OCI-LY3 (cell line): ENCODE results near the gene PRKAR1B.

Source experiments
- EZH2phosphoT487 ChIP-seq: fragments of 200-600 bp; shearing (Covaris generic); IDR thresholded peaks from 2 replicates; pipeline ENCODE4 v1.6.1; 2018; ENCODE audit warnings: antibody characterized with exemption, mixed run types, low read depth
- TF ChIP-seq, protein P1 (sequence below): fragments of 200-600, 300-600 bp; sonication (generic); IDR thresholded peaks from 2 replicates; pipeline ENCODE4 v1.5.1; 2014; ENCODE audit warnings: antibody characterized with exemption, low read length, low read depth

DNA sequence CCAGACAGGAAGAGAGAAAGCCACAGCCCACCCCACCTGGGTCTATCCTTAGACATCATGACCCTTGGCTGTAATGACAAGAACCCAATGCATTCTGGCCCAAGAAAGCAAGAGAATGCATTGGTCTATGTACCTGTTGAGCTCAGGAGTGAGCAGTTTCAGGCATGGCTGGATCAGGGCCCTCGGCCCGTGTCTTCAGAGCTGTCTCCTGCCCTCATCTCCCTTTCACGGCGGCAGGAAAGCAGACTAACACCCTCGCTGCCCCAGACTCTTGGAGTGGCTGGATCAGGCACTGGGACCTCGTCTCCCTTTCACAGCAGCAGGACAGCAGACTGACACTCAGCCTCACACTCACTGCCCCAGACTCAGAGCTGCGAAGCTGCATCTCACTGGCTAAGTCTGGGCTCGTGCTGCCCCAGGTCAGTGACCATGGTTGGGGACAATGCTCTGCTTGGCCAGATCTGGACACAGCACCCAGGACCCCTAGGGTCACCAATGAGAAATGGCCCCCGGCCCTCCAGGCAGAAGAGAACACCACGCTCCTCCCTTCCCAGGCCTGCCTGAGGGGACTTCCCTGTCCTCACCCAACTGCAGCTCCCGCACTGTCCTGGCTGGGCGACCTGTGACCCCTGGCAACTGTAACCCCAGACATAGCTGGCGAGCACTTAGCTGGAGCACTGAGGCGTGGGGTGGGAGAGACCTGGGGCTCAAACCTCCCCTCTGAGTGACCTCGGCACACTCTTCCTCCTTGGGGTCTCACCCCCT lies 194.5 kb downstream of the PRKAR1B start:
- TF ChIP-seq, protein P1, sequence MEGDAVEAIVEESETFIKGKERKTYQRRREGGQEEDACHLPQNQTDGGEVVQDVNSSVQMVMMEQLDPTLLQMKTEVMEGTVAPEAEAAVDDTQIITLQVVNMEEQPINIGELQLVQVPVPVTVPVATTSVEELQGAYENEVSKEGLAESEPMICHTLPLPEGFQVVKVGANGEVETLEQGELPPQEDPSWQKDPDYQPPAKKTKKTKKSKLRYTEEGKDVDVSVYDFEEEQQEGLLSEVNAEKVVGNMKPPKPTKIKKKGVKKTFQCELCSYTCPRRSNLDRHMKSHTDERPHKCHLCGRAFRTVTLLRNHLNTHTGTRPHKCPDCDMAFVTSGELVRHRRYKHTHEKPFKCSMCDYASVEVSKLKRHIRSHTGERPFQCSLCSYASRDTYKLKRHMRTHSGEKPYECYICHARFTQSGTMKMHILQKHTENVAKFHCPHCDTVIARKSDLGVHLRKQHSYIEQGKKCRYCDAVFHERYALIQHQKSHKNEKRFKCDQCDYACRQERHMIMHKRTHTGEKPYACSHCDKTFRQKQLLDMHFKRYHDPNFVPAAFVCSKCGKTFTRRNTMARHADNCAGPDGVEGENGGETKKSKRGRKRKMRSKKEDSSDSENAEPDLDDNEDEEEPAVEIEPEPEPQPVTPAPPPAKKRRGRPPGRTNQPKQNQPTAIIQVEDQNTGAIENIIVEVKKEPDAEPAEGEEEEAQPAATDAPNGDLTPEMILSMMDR = no peak
- no peak for TF ChIP-seq EZH2phosphoT487
